ENCODE data around the gene ZBED5.
A peak's percentile ranks its signal among the peaks of the same experiment; 100 is the strongest.
"Not testable (repeated sequence)": the region's sequence is repeated elsewhere in the genome, so short reads cannot be mapped to it uniquely, and the experiment has no call there.

ZBED5 gene

DNA sequence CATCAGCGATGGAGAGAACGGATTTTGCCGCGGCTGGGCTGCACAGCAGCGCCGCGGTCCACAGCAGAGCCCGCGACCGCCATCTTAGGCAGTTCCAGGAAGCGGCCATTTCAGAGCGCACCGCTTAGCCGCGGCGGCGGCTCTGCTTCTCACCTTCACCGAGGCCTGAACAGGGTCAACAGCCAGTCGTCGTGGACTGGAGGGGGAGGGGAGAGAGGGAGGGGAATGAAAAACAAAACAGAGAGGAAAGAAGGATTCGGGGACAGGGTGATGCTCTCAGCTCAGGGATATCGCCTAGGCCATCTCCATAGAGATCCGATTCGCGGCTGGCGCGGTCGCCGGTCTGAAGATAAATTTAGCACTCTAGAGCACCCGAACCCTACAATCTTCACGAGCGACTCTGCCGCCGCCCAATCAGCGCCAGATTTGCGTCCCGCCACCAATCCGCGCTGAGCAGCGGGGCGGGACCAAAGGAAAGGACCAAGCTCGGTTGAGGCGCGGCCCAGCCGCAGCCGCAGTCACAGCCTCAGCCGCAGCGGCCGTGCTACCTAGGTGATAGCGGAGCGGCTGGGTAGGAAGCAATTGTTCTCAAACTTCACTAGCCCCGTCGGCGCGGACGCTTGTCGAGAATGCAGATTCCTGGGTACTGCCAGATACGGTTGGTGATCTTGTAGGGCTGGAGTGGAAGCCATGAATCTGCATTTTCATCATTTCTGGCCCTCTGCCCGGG, at the start of gene ZBED5:
ZBED5 (minus strand) TSS at position 345 of the 730 bp plus-strand sequence. CDS start 3,108 bp downstream, outside the sequence.
- DNase-seq = peak; percentile 73 to 99 (median 96)

DNA sequence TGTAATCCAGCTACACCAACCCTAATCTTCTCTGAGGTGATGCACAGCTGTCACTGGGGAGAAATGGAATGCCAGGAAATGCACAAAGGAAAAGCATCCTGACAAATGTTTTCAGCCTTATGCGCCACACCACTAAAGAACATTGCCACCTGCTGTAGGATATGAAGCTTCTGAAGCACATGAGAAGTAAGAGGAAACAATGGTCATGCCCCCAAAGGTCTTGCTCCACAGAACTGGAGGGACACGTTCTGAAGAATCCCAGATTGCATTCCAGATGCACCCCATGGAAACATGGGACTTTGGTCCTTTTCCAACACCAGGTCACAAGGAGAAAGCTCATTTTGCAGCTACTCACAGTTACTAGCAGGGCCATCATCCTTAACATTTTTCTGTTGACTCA, 48.7 kb upstream of the ZBED5 start:
- DNase-seq = no peak

DNA sequence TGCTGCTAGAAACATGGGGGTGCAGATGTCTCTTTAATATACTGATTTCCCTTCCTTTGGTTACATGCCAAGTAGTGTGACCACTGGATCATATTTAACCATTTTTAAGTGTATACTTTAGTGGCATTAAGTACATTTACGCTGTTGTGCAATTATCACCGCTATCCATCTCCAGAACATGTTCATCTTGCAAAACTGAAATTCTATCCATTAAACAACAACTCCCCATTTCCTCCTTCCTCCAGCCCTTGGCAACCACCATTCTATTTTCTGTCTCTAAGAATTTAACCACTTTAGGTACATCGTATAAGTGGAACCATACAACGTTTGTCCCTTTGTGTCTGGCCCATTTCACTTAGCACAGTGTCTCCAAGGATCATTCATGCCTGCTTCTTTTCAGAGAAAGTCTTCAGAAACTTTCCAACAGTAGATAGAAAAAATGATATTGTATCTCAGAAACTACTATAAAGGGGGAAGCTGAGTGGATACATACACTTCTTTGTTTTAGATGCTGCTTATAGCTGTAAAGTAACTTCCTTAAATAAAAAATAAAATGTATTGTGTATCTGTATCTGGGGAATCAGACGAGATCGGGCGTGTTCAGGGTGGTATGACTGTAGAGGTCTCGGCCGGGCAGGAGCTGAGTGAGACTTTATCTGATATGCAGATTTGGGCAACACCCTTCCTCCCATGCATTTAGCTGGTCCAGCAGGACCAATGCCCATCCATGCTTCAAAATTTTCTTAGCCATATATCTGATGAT, 44.6 kb upstream of the ZBED5 start:
- no peak for DNase-seq

DNA sequence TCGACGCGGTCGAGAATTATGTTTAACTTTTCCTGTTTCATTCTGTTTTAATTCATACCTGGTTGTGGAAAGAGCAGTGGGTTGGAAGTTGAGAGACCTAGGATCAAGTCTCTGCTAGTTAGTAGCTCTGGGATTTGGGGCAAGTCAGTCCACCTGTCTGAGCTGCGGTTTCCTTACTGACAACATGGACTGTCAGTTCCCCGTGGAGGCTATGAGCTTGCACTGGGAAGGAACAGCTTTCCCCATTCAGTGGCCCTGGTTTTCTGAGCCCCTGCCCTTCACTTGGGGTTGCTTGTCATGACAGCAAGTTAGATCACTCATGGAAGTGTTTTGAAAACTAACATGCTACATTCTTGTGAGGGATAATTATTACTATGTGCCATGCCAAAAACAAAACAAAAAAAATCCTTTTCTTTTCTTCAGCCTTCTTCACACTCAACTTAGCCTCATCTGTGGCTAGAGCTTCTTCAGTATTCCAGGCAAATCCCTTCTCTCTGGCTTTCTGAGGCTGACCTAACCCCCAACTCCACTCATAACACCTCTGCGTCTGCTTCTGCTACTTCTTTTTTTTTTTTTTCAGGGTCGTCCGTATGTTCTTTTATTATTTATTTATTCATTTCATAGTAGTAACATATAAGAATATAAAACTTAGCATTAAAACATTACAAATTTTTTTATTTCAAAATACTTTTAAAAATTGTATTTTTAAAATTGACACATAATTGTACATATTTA, 43.0 kb upstream of the ZBED5 start:
- no peak for DNase-seq

DNA sequence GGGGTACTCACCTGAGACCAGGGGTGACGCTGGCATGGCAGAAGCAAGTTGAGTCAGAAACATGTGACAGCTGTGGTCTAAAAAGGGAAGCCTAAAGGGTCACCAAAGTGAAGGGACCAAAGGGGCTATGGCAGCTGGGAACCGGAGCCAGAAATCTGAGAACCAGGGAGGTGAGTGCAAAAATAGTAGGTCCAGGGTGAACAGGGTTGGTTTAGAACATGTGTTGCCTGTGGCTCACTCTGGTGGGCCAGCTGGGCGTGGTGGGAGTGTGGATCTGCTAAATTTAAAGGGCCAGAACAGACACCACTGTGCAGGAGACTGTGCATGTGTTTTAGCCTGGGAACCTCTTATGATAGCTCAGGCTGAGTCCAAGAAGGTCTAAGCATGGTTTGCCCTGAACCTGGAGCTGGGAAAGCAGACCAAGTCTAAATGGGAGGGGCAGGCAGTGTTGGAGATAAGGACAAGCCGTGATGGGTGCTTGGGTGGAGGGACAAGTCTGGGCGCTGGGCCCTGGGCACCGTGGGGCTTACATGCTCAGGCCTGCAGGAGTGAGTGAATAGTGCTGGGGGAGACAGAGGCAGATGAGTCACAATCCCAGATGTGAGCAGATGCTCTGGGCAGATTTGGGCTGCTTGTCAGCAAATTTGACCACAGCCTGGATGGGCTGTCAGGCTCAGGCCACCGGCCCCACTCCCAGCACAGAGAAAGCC, 41.4 kb upstream of the ZBED5 start:
- no peak for DNase-seq

DNA sequence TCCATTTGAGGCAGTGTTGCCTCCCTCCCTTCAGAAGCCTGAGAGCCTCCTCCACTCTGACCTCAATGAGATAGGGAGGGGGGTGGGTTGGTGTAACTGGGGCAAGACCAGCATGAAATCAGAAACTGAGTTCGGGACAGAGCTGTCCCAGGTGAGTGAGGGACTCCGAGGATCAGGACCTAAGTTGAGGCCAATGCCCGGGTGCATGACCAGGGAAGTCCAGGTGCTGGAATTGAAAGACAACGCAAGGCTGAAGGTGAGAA, 40.8 kb upstream of the ZBED5 start:
- no peak for DNase-seq

DNA sequence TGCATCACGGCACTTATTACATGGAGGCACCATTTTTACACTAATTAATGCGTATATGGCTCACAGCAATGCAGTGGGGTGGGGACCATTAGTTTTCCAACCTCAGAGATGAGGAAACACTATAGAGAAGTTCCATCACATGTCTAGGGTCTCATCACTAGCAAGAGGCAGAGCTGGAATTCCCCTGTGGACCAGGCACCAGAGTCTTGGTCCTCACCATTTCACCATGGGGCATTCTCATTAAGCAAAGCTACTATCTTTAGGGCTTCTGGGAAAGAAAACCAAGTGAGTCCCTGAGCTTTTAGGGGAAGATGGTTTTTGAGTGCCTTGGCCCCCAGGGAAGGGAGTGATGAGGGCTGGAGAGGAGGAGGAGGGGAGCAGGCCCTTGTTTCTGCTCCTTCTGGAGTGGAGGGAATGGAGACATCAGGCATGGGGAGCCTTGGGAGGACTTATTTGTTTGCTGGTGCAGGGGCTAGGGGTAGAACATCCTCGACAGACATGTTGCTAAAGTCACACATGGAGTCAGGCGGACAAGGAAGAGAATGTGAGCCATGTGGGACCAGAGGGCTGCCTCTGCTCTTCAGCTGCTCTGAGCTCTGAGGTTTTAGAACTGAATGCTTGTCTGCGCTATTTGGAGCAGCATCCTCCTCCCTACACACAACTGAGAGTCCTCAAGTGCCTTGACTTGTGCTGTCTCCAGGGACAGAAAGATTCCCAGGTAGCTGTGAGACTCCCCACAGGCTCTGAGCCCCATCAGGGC, 40.3 kb upstream of the ZBED5 start:
- DNase-seq = no peak

DNA sequence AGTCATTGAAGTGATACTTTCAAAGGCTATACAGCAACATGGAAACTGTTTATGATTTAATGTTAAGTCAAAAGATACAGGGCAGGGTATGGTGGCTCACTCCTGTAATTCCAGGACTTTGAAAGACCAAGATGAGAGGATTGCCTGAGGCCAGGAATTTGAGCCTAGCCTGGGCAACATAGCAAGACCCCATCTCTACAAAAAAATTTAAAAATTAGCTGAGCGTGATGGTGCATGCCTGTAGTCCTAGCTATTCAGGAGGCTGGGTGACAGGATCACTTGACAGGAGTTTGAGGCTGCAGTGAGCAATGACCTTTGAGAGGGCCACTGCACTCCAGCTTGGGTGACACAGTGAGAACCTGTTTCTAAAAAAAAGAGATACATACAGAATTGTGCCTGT, 39.3 kb upstream of the ZBED5 start:
- no peak for DNase-seq

DNA sequence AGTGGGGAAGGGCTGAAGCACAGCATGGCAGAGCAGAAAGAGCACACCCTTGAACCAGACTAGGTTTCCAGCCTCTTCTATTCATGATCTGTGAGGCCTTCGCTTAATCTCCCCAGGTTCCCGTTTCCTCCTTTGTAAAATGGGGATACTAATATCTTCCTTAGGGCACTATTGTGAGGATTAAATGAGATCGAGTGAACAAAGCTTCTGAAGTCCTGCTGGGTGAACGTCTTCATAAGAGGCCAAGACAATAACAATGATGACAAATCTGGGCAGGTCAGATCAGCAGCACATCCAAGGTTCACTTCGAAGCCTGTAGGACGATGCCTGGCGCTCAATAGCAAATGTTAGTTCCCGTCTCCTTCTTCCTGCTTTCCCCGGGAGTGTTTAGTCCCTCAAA, 38.6 kb upstream of the ZBED5 start:
- no peak for DNase-seq

DNA sequence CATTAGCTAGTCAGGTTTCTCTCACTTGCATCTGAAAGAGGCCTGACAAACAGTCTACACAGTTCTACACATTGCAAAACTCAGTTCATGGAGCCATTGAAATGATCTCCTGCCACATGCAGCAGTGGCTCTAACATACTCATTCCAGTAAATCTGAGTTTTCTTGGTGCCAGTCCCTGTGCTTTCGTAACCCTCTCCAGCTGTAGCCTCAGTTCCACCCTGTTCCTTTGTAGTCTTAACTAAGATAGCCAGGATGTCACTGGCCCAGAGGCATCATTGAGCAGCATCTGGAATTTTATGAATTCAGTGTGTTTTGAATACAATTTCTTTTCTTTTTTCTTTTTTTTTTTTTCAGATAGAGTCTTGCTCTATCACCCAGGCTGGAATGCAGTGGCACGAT, 37.4 kb upstream of the ZBED5 start:
- DNase-seq = no peak

DNA sequence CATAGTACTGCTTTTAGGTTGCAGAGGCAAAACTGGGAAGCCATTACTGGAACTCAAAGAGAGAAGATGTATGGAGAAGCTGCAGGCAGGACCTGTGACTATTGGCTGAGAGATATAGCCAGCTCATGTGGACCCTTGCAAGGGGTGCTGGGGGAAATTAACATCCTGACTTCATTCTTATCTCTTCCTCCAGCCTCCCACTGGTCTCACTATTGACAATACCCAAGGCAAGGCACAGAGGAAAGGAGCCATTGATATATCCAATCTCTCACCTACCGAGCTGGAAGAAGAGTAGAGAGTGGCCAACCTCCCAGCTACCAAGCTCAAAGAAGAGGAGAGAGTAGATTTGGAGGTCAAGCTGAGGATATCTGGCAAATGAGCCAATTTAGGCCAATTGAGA, 36.8 kb upstream of the ZBED5 start:
- no peak for DNase-seq

DNA sequence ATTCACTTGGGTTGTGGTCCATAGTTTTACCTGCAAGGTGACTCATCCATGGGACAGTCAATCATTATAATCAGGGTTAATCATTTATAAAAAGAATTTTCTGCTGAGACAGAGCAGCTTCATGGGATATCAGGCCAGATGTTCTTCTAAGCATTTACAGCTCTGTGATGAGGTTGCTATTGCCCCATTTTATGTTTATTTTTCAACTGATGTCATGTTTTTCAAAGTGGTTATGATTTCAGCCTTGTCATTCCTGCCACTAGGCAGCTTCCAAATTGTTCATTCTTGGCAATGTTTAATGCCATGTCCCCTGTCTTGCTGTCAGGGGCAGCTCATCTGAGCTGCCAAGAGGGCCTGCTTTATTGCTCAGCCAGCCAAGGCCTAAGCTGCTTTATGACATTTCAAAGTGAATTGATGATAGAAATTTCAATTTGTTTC, 35.9 kb upstream of the ZBED5 start:
- DNase-seq = no peak

DNA sequence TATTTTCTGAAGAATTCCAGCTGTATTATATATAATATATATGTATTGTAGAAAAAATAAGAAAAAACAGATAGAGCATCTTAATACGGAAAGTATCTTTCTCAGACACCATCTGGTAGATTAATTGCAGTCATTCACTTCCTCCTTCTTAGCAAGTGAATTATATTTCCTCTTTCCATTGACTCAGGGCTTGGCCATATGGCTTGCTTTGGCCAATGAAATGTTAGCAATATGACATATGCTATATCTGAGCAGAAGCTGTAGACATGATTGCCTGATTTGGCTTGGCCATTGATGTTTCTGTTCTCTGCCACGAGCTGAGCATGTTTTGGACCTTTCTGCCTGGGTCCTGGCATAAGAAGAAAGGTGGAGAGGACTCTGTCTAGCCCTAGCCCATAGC, 34.4 kb upstream of the ZBED5 start:
- no peak for DNase-seq

DNA sequence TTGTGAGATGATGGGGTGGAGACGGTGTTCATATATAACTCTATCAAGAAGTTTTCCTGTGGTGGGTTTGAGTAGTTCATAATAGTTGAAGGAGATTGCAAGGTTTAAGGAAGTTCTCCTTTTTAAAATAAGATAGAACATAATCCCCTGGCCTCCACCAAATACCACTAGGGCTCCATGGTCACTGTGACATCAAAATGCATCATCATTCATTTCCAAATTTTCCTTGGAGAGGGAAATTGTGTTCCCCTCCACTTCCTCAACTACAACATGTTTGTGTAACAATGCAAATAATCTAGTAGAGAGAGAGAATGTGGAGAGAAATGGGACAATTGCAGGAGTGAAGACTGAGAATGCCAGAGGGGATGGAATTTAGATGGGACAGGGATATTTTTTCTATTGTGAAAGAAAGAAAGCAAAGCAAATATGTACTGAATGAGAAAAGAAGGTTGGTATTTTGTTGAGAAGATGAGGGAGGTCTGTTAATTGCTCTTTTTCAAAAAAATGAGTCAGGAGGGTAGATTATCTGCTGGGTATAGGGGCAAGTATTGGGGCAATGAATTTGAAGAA, 33.4 kb upstream of the ZBED5 start:
- no peak for DNase-seq

DNA sequence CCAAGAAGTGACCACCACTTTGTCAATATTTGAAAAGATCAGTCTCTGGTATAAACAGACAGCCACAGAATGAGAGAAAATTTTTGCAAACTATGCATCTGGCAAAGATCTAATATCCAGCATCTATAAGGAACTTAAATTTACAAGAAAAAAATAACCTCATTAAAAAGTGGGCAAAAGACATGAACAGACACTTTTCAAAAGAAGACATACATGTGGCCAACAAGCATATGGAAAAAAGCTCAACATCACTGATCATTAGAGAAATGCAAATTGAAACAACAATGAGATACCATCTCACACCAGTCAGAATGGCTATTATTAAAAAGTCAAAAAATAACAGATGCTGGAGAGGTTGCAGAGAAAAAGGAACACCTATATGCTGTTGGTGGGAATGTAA, 32.2 kb upstream of the ZBED5 start:
- DNase-seq = not testable (repeated sequence)

DNA sequence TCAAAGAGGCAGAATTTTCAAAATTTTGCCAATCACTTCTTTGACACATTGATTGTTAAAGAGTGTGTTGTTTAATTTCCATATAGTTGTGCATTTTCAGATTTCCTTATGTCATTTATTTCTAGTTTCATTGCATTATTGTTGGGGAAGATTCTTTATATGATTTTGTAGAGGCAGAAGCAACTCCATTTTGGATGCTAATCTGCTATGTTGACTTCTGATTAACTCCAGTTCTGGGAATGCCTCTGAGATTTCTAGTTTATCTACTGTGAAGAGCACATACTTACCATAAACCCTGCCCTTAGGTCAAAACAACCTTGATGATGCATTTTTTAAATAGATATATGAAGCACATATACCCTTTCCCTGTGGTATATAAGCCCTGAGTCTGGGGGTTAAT, 29.5 kb upstream of the ZBED5 start:
- DNase-seq = no peak

DNA sequence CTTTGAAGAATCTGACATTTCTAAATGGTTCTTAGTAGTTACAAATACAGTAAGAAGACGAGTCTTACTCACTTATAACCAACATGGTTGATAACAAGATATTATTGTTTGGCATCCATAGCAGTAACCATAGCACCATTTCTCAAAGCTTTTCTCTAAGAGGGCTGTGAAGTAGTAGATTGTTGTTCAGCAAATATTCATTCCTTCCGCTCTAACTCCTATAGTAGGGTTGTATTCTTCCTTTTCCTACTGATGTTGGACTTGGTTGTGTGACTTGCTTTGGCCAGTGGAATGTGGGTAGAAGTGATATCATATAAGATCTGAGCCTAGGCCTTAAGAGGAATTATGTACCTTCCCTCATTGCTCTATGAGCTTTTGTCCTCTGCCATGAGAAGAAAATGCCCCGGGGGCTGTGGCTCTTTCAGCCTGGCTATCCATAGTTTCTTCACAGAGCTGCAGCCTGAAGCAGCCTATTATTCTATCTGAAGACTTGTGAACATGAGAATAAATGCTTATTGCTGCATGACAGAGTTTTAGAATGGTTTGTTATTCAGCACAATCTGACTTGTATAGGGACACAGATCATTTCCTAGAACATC, 28.9 kb upstream of the ZBED5 start:
- DNase-seq = no peak

DNA sequence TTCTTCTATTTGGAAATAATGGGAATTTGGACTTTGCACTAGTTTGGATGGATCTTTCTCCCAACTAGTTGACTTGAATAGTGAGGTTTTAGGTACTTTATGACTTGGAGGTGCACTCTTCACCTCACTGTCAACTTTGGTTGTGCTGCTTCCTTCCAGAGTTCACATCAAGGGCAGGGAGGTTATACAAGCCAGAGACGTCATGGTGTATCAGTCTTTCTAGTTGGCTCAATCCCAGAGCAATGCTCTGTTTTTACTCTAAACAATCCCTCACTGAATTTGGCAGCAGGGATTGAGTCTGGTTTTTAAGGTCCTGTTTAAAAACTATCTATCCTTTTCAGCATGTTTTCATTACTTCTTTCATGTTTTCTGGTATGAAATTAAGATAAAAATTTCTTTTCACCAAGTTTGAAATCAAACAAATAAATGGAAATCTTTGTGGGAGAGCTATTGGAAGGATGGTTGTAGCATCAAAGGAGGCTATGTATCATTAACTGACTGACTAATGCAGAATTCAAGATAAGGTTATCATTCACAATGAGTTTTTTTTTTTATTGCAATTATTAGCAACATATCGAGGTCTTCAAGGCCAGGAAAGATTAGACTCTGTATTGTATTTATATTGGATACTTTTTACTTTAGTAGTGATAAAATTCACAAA, 28.0 kb upstream of the ZBED5 start:
- DNase-seq = no peak

DNA sequence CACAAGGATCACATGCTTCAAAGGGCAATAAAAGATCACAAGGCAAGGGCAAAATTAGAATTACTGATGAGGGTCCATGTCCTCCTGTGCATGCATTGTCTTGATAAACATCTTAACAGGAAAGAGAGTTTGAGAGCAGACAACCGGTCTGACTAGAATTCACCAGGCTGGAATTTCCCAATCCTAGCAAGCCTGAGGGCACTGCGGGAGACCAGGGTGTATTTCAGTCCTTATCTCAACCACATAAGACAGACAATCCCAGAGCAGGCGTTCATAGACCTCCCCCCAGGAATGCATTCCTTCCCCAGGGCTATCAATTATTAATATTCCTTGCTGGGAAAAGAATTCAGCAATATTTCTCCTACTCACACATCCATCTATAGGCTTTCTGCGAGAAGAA, 26.4 kb upstream of the ZBED5 start:
- not testable (repeated sequence) for DNase-seq

DNA sequence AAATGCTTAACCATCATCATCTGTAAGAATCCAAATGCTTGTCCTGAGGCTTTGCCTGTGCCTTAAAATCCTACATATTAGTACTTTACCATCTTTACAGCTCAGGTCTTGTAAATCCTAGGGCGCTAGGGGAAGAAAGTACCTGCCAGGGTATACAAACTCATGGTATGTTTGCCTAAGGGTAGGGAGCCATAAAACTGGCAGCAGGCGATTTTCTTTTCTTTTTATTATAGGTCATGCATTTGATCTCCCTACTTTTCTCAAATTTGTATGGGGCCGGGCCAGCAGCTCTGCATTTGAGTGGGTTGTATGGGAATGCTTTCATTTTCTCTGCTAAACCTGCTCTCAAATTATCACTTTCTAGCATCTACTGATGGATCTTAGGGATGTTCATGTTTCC, 24.0 kb upstream of the ZBED5 start:
- DNase-seq = no peak
